CD14-positive monocyte (primary cell): ENCODE results near the gene SBK3. TPM values are rescaled to one million over a fixed set of nuclear protein-coding genes. Genes with fewer than 3 reads are reported as not detected.

Experiments
- DNase-seq, 3 donors: peaks; one replicate each; pipeline ENCODE4 v3.0.0-alpha.2; 2011 to 2022
- H2AFZ ChIP-seq: 2 replicates; pipeline ENCODE4 v1.6.0; 2012; ENCODE audit warnings: mild to moderate bottlenecking, low read depth, low read length, inconsistent platforms; ENCODE audit not compliant: insufficient read depth, poor library complexity, severe bottlenecking
- H3K27ac ChIP-seq, 2 donors: 1 replicate in 1 of 2; 2 replicates in 1 of 2; pipeline ENCODE4 v1.5.1; 2012 to 2013; ENCODE audit warnings: low read length in 2 of 2, control low read depth in 1 of 2, inconsistent platforms in 1 of 2, low read depth in 1 of 2, mild to moderate bottlenecking in 1 of 2
- H3K27me3 ChIP-seq, 2 donors: one replicate each; pipeline versions ENCODE4 v1.6.0 to v1.6.1; 2011 to 2013; ENCODE audit warnings: low read length in 2 of 2; ENCODE audit not compliant: control insufficient read depth in 2 of 2, insufficient read depth in 2 of 2
- H3K36me3 ChIP-seq, 2 donors: replicated peaks in 1 of 2; 1 replicate in 1 of 2; 2 replicates in 1 of 2; pipeline versions ENCODE4 v1.5.1 to v1.6.1; 2012 to 2013; ENCODE audit warnings: low read length in 2 of 2, control low read depth in 1 of 2, inconsistent platforms in 1 of 2, mild to moderate bottlenecking in 1 of 2; ENCODE audit not compliant: insufficient read depth in 2 of 2, control insufficient read depth in 1 of 2
- H3K4me1 ChIP-seq, 2 donors: 1 replicate in 1 of 2; 2 replicates in 1 of 2; pipeline versions ENCODE4 v1.5.1 to v1.6.1; 2012 to 2013; ENCODE audit warnings: low read length in 2 of 2, control low read depth in 1 of 2, inconsistent platforms in 1 of 2, mild to moderate bottlenecking in 1 of 2, moderate library complexity in 1 of 2; ENCODE audit not compliant: insufficient read depth in 2 of 2, control insufficient read depth in 1 of 2
- H3K4me2 ChIP-seq: replicated peaks from 2 replicates; pipeline ENCODE3; 2012; ENCODE audit warnings: low read length, moderate library complexity, mild to moderate bottlenecking; ENCODE audit not compliant: poor library complexity, severe bottlenecking; ENCODE audit errors: extremely low read depth
- H3K4me3 ChIP-seq, 3 experiments: fragments of 200-600 bp in 1 of 3; sonication (generic) in 1 of 3; replicated peaks in 1 of 3; 1 replicate in 2 of 3; 2 replicates in 1 of 3; pipeline ENCODE4 v1.5.1; 2011 to 2013; ENCODE audit warnings: low read length in 3 of 3, mild to moderate bottlenecking in 3 of 3, control low read depth in 2 of 3, low read depth in 2 of 3, inconsistent platforms in 1 of 3, moderate library complexity in 1 of 3
- H3K79me2 ChIP-seq: 2 replicates; pipeline ENCODE4 v1.6.0; 2012; ENCODE audit warnings: mild to moderate bottlenecking, control low read depth, inconsistent platforms, low read length, moderate library complexity; ENCODE audit not compliant: insufficient read depth
- H3K9ac ChIP-seq: 2 replicates; pipeline ENCODE4 v1.6.0; 2017; ENCODE audit warnings: low read length, mild to moderate bottlenecking; ENCODE audit not compliant: insufficient read depth, poor library complexity, severe bottlenecking
- H3K9me3 ChIP-seq, 2 donors: replicated peaks in 1 of 2; 1 replicate in 1 of 2; 2 replicates in 1 of 2; pipeline versions ENCODE4 v1.5.1 to v1.6.1; 2012 to 2013; ENCODE audit warnings: low read length in 2 of 2, control low read depth in 1 of 2; ENCODE audit not compliant: control insufficient read depth in 1 of 2, insufficient read depth in 1 of 2
- H4K20me1 ChIP-seq: 2 replicates; pipeline ENCODE4 v1.6.0; 2012; ENCODE audit warnings: mild to moderate bottlenecking, low read length, control low read depth, moderate library complexity; ENCODE audit not compliant: insufficient read depth
- H3K27ac Mint-ChIP-seq, 7 donors: one replicate each; pipeline ENCODE4 v1.8.0; 2020; ENCODE audit warnings: mild to moderate bottlenecking in 7 of 7, mixed read lengths in 7 of 7, moderate library complexity in 6 of 7, inconsistent platforms in 2 of 7
- H3K27me3 Mint-ChIP-seq, 3 donors: one replicate each; pipeline ENCODE4 v1.8.0; 2021 to 2022; ENCODE audit warnings: low read depth in 3 of 3, mild to moderate bottlenecking in 3 of 3, mixed read lengths in 3 of 3, moderate library complexity in 3 of 3, inconsistent platforms in 1 of 3
- H3K36me3 Mint-ChIP-seq, 2 donors: one replicate each; pipeline ENCODE4 v1.8.0; 2020; ENCODE audit warnings: mixed read lengths in 2 of 2, inconsistent platforms in 1 of 2, mild to moderate bottlenecking in 1 of 2
- H3K4me1 Mint-ChIP-seq: one replicate; pipeline ENCODE4 v1.8.0; 2020; ENCODE audit warnings: mild to moderate bottlenecking, mixed read lengths
- H3K4me3 Mint-ChIP-seq, 2 donors: one replicate each; pipeline ENCODE4 v1.8.0; 2020; ENCODE audit warnings: mild to moderate bottlenecking in 2 of 2, mixed read lengths in 2 of 2, moderate library complexity in 1 of 2
- H3K9me3 Mint-ChIP-seq, 7 donors: one replicate each; pipeline ENCODE4 v1.8.0; 2020 to 2022; ENCODE audit warnings: mixed read lengths in 7 of 7, mild to moderate bottlenecking in 6 of 7, moderate library complexity in 6 of 7, inconsistent platforms in 2 of 7
- CTCF ChIP-seq: fragments of 200-600 bp; IDR thresholded peaks from one replicate; pipeline ENCODE4 v1.8.0; 2022; ENCODE audit warnings: antibody characterized with exemption, mild to moderate bottlenecking
- WGBS: methylation state at CpG from one replicate; pipeline ENCODE4 v1.1.5; 2013; ENCODE audit warnings: missing lambda C conversion rate; ENCODE audit not compliant: insufficient coverage; 5-methylcytosine and 5-hydroxymethylcytosine counted together
- intact Hi-C, 2 donors: fragments of 100-400 bp; cut with micrococcal nuclease; formaldehyde crosslinking; loops; one replicate each; pipeline versions ENCODE4 v1.15.0 to v1.15.1; 2023
- polyA plus RNA-seq, 3 donors: library from polyadenylated mRNA; depleted of rRNA in 1 of 3; unstranded in 2 of 3; stranded (reverse) in 1 of 3; fragments of 300-500 nt in 2 of 3; fragments of >200 nt in 1 of 3; fragmentation: Illumina TruSeq in 2 of 3; gene quantifications; 1 replicate in 2 of 3; 2 replicates in 1 of 3; pipeline ENCODE4 v1.2.3, GENCODE V29; 2012 to 2021

SBK3 gene
- polyA plus RNA-seq, 3 donors: not detected

- Mint-ChIP-seq H3K9me3 (peaks cover 0 to 8% (median 1%) of the 10 kb centered on the region in 7 donors), H3K4me1 (peaks cover 28% of the 10 kb centered on the region), H3K27ac (peak overlapping the region in 6 of 7 donors; percentile 6 to 66 (median 20)), H3K4me3 (peak overlapping the region; percentile 82 to 88), H3K27me3 (peaks cover 18 to 22% (median 22%) of the 10 kb centered on the region in 3 donors), H3K36me3 (peaks cover 3 to 10% of the 10 kb centered on the region in 2 donors)
- Histone ChIP-seq H3K27ac (peak overlapping the region in 1 of 2 donors; percentile 66), H3K9me3 (no peaks in the 10 kb centered on the region), H3K4me3 (peak overlapping the region; percentile 71 to 84 (median 79)), H3K27me3 (peaks cover 8 to 20% of the 10 kb centered on the region in 2 donors), H3K36me3 (peaks cover 0 to 2% of the 10 kb centered on the region in 2 donors), H3K79me2 (no peaks in the 10 kb centered on the region), H3K4me2 (peak overlapping the region; percentile 77), H4K20me1 (no peaks in the 10 kb centered on the region), H3K4me1 (peaks cover 17 to 31% of the 10 kb centered on the region in 2 donors), H3K9ac (peak overlapping the region; percentile 75), H2AFZ (peak overlapping the region; percentile 96)
- intact Hi-C loops: loop anchor here in 1 of 2 donors (5.0 kb wide), 1 partner anchor 51 kb away; no protein-coding TSS in a partner anchor
- no peak for DNase-seq
- WGBS: 51% methylated on average over 9 of the region's 12 CpGs
- no peak for TF ChIP-seq CTCF
These were observed 35.9 kb upstream of the SBK3 start for GRCh38 chr19:55581145-55581822.

GRCh38 chr19:55580628-55581144, 35.3 kb upstream of the SBK3 start, which contains the start of gene ZNF579:
Gene ZNF579 (minus strand): TSS chr19:55580848. CDS start chr19:55579639, 1,209 bp downstream.
- Histone ChIP-seq H3K27ac (peak within 1 kb of the TSS in 1 of 2 donors; percentile 66), H2AFZ (peak within 1 kb of the TSS; percentile 96), H3K4me2 (peak within 1 kb of the TSS; percentile 77), H3K9ac (peak within 1 kb of the TSS; percentile 75), H3K27me3 (peaks cover 3 to 14% of the 10 kb centered on the region in 2 donors), H3K9me3 (no peaks in the 10 kb centered on the region), H3K36me3 (peaks cover 0 to 2% of the 10 kb centered on the region in 2 donors), H3K79me2 (no peaks in the 10 kb centered on the region), H3K4me3 (peak within 1 kb of the TSS; percentile 71 to 84 (median 79)), H3K4me1 (peaks cover 17 to 25% of the 10 kb centered on the region in 2 donors), H4K20me1 (no peaks in the 10 kb centered on the region)
- peaks cover 3 to 10% of the 10 kb centered on the region in 2 donors for H3K36me3 Mint-ChIP-seq
- peaks cover 0 to 6% (median 1%) of the 10 kb centered on the region in 7 donors for H3K9me3 Mint-ChIP-seq
- intact Hi-C loops: loop anchor here in 1 of 2 donors (5.0 kb wide), 1 partner anchor 52 kb away; no protein-coding TSS in a partner anchor
- 0% methylated on average over 11 of the region's 24 CpGs for WGBS
- TF ChIP-seq CTCF: no peak
- peak within 1 kb of the TSS; percentile 21 to 71 (median 61) for H3K27ac Mint-ChIP-seq
- peak within 1 kb of the TSS; percentile 82 to 88 for H3K4me3 Mint-ChIP-seq
- DNase-seq: peak; percentile 65 to 75 (median 75)
- peaks cover 24% of the 10 kb centered on the region for H3K4me1 Mint-ChIP-seq
- peaks cover 13 to 16% (median 16%) of the 10 kb centered on the region in 3 donors for H3K27me3 Mint-ChIP-seq
